Naive thymus-derived CD4-positive, alpha-beta T cell (primary cell): ENCODE results near the gene CBLB. TPM values are rescaled to one million over a fixed set of nuclear protein-coding genes. Genes with fewer than 3 reads are reported as not detected.

Source experiments
- ATAC-seq: fragments of 150-1000 bp; cut with Tn5 transposase; 2 replicates; pipeline ENCODE4 v1.10.0; 2021; ENCODE audit warnings: mild to moderate bottlenecking, moderate library complexity
- CTCF ChIA-PET: fragments of 350-600 bp; sonication (Branson Sonifier 250); formaldehyde crosslinking; loops from one replicate; lab custom pipeline; 2021; ENCODE audit warnings: antibody characterized with exemption; lab: Charles Lee
- POLR2A ChIA-PET: fragments of 350-600 bp; sonication (Branson Sonifier 250); formaldehyde crosslinking; loops from one replicate; lab custom pipeline; 2021; ENCODE audit warnings: antibody characterized with exemption, inconsistent platforms; lab: Charles Lee
- DNase-seq, 9 donors: peaks; one replicate each; pipeline versions ENCODE4 v3.0.0 to v3.0.0-alpha.2; 2020 to 2022; ENCODE audit warnings: mixed read lengths in 1 of 9
- H3K27ac ChIP-seq: one replicate; pipeline ENCODE4 v1.7.0; 2013; ENCODE audit warnings: mild to moderate bottlenecking, low read depth, low read length, moderate library complexity
- H3K27me3 ChIP-seq, 2 donors: one replicate each; pipeline ENCODE4 v1.7.0; 2013; ENCODE audit warnings: low read length in 2 of 2, mild to moderate bottlenecking in 2 of 2, moderate library complexity in 2 of 2; ENCODE audit not compliant: control insufficient read depth in 2 of 2, insufficient read depth in 2 of 2
- H3K36me3 ChIP-seq, 3 experiments: 1 replicate in 2 of 3; 2 replicates in 1 of 3; pipeline ENCODE4 v1.7.0; 2013; ENCODE audit warnings: low read length in 3 of 3, mild to moderate bottlenecking in 3 of 3, moderate library complexity in 1 of 3; ENCODE audit not compliant: insufficient read depth in 3 of 3, control insufficient read depth in 2 of 3
- H3K4me1 ChIP-seq, 2 donors: one replicate each; pipeline ENCODE4 v1.7.0; 2013; ENCODE audit warnings: low read length in 2 of 2, mild to moderate bottlenecking in 2 of 2, moderate library complexity in 1 of 2; ENCODE audit not compliant: control insufficient read depth in 2 of 2, insufficient read depth in 2 of 2
- H3K4me3 ChIP-seq: 2 replicates; pipeline ENCODE4 v1.7.0; 2013; ENCODE audit warnings: mild to moderate bottlenecking, low read length
- H3K9me3 ChIP-seq, 3 experiments: 1 replicate in 2 of 3; 2 replicates in 1 of 3; pipeline ENCODE4 v1.7.0; 2013; ENCODE audit warnings: low read length in 3 of 3; ENCODE audit not compliant: control insufficient read depth in 2 of 3
- H3K27ac Mint-ChIP-seq, 9 donors: one replicate each; pipeline ENCODE4 v1.8.0; 2020 to 2022; ENCODE audit warnings: mixed read lengths in 9 of 9, mild to moderate bottlenecking in 8 of 9, moderate library complexity in 5 of 9, inconsistent platforms in 2 of 9
- H3K27me3 Mint-ChIP-seq, 5 donors: one replicate each; pipeline ENCODE4 v1.8.0; 2021 to 2022; ENCODE audit warnings: mixed read lengths in 5 of 5, mild to moderate bottlenecking in 1 of 5
- H3K36me3 Mint-ChIP-seq, 5 donors: one replicate each; pipeline ENCODE4 v1.8.0; 2020 to 2022; ENCODE audit warnings: mixed read lengths in 5 of 5, mild to moderate bottlenecking in 3 of 5, inconsistent platforms in 1 of 5
- H3K4me1 Mint-ChIP-seq, 7 donors: one replicate each; pipeline ENCODE4 v1.8.0; 2020 to 2022; ENCODE audit warnings: mixed read lengths in 7 of 7, mild to moderate bottlenecking in 3 of 7, inconsistent platforms in 1 of 7
- H3K4me3 Mint-ChIP-seq, 10 donors: one replicate each; pipeline ENCODE4 v1.8.0; 2020 to 2022; ENCODE audit warnings: mild to moderate bottlenecking in 10 of 10, mixed read lengths in 10 of 10, moderate library complexity in 6 of 10, inconsistent platforms in 2 of 10
- H3K9me3 Mint-ChIP-seq, 11 donors: one replicate each; pipeline ENCODE4 v1.8.0; 2020 to 2022; ENCODE audit warnings: mixed read lengths in 11 of 11, mild to moderate bottlenecking in 4 of 11, inconsistent platforms in 1 of 11, moderate library complexity in 1 of 11
- intact Hi-C, 2 donors: fragments of 100-400 bp; cut with micrococcal nuclease; formaldehyde crosslinking; loops; one replicate each; pipeline ENCODE4 v1.15.1; 2023
- polyA plus RNA-seq, 2 donors: library from polyadenylated mRNA; unstranded; fragments of 300-500 nt; fragmentation: Illumina TruSeq; gene quantifications; one replicate each; pipeline ENCODE4 v1.2.3, GENCODE V29; 2021
- total RNA-seq, 6 experiments: library from RNA in 5 of 6; stranded (reverse) in 5 of 6; gene quantifications; 1 replicate in 5 of 6; 2 replicates in 1 of 6; pipeline ENCODE4 v1.2.3 and lab custom pipeline; 2021 to 2026

Gene CBLB
- total RNA-seq (100 to 1,000 TPM in 3 of 5 experiments, 10 to 100 TPM in 2; 82.8 to 135 (median 109) TPM), polyA plus RNA-seq (10 to 100 TPM; 22.4 to 30.4 TPM), total RNA-seq (lab: John Stamatoyannopoulos, UW) (77.1 reads per million, percentile 80 among the genes with 10 or more reads in this experiment)

GRCh38 chr3:105868742-105869530, at the start of gene CBLB:
CBLB (minus strand) TSS chr3:105869012; CDS start chr3:105867577, 1,435 bp downstream.
- DNase-seq (peak; percentile 72 to 89 (median 85)), ATAC-seq (peak; percentile 93)
- Mint-ChIP-seq H3K27me3 (no peaks in the 10 kb centered on the region), H3K27ac (peak within 1 kb of the TSS; percentile 89 to 98 (median 94)), H3K4me3 (peak within 1 kb of the TSS; percentile 89 to 100 (median 97)), H3K4me1 (peaks cover 23 to 58% (median 49%) of the 10 kb centered on the region in 7 donors), H3K36me3 (peaks cover 0 to 37% (median 9%) of the 10 kb centered on the region in 5 donors), H3K9me3 (no peaks in the 10 kb centered on the region)
- no peaks in the 10 kb centered on the region for H3K27me3 ChIP-seq
- intact Hi-C loops, result loop anchor here (1.0 to 5.0 kb wide), 18 partner anchors 8 to 1653 kb away; partner anchors contain the start of genes ALCAM (in 2 of the 2) and BBX (in 1 of the 2)
- peak within 1 kb of the TSS; percentile 86 for H3K4me3 ChIP-seq
- H3K4me1 ChIP-seq, result peaks cover 31 to 41% of the 10 kb centered on the region in 2 donors
- POLR2A ChIA-PET, result interaction anchor here (0.5 to 2.5 kb wide), 12 partner anchors 9 to 189 kb away, joined by 3 to 10 read pairs (median 3); no protein-coding TSS in a partner anchor
- H3K36me3 ChIP-seq, result peaks cover 0 to 15% (median 7%) of the 10 kb centered on the region in 3 experiments
- CTCF ChIA-PET, result interaction anchor here (1.5 kb wide), 1 partner anchor 338 kb away, joined by 5 read pairs; no protein-coding TSS in a partner anchor
- no peaks in the 10 kb centered on the region for H3K9me3 ChIP-seq
- peak within 1 kb of the TSS; percentile 91 for H3K27ac ChIP-seq

GRCh38 chr3:105916767-105917166, 48.0 kb upstream of the CBLB start:
- intact Hi-C loops, result no loop called here
- ChIA-PET POLR2A (no interaction called here), CTCF (no interaction called here)
- Histone ChIP-seq H3K4me3 (no peak overlapping the region), H3K9me3 (no peaks in the 10 kb centered on the region), H3K4me1 (peaks cover 0 to 4% of the 10 kb centered on the region in 2 donors), H3K36me3 (no peaks in the 10 kb centered on the region), H3K27ac (no peak overlapping the region), H3K27me3 (no peaks in the 10 kb centered on the region)
- DNase-seq, result no peak
- H3K36me3 Mint-ChIP-seq, result peaks cover 0 to 51% (median 15%) of the 10 kb centered on the region in 5 donors
- ATAC-seq, result no peak
- H3K4me1 Mint-ChIP-seq, result peaks cover 0 to 23% (median 12%) of the 10 kb centered on the region in 7 donors
- peaks cover 5 to 39% (median 21%) of the 10 kb centered on the region in 11 donors for H3K9me3 Mint-ChIP-seq
- no peaks in the 10 kb centered on the region for H3K27me3 Mint-ChIP-seq
- no peak overlapping the region for H3K27ac Mint-ChIP-seq
- no peak overlapping the region for H3K4me3 Mint-ChIP-seq

GRCh38 chr3:105915524-105915923, 46.7 kb upstream of the CBLB start:
- CTCF ChIA-PET, result no interaction called here
- Mint-ChIP-seq H3K9me3 (peaks cover 2 to 31% (median 16%) of the 10 kb centered on the region in 11 donors), H3K36me3 (peaks cover 0 to 39% (median 10%) of the 10 kb centered on the region in 5 donors), H3K4me1 (peaks cover 0 to 21% (median 12%) of the 10 kb centered on the region in 7 donors), H3K27ac (peak overlapping the region in 1 of 9 donors; percentile 44), H3K27me3 (no peaks in the 10 kb centered on the region), H3K4me3 (no peak overlapping the region)
- H3K27ac ChIP-seq, result no peak overlapping the region
- no peaks in the 10 kb centered on the region for H3K9me3 ChIP-seq
- H3K4me3 ChIP-seq, result no peak overlapping the region
- intact Hi-C loops, result no loop called here
- POLR2A ChIA-PET, result no interaction called here
- ATAC-seq (no peak), DNase-seq (no peak)
- no peaks in the 10 kb centered on the region for H3K36me3 ChIP-seq
- H3K4me1 ChIP-seq, result peaks cover 0 to 4% of the 10 kb centered on the region in 2 donors
- H3K27me3 ChIP-seq, result no peaks in the 10 kb centered on the region

GRCh38 chr3:105913616-105914015, 44.8 kb upstream of the CBLB start:
- intact Hi-C loops, result no loop called here
- Histone ChIP-seq H3K4me1 (no peaks in the 10 kb centered on the region), H3K36me3 (no peaks in the 10 kb centered on the region), H3K27ac (no peak overlapping the region), H3K27me3 (no peaks in the 10 kb centered on the region), H3K9me3 (no peaks in the 10 kb centered on the region), H3K4me3 (no peak overlapping the region)
- ChIA-PET POLR2A (no interaction called here), CTCF (no interaction called here)
- Mint-ChIP-seq H3K4me1 (peaks cover 0 to 5% (median 0%) of the 10 kb centered on the region in 7 donors), H3K27ac (no peak overlapping the region), H3K36me3 (peaks cover 0 to 27% (median 4%) of the 10 kb centered on the region in 5 donors), H3K4me3 (no peak overlapping the region), H3K27me3 (no peaks in the 10 kb centered on the region), H3K9me3 (peaks cover 0 to 21% (median 7%) of the 10 kb centered on the region in 11 donors)
- ATAC-seq (no peak), DNase-seq (no peak)

GRCh38 chr3:105912891-105913290, 44.1 kb upstream of the CBLB start:
- H3K9me3 Mint-ChIP-seq, result peaks cover 0 to 18% (median 6%) of the 10 kb centered on the region in 11 donors
- ATAC-seq (no peak), DNase-seq (no peak)
- no peaks in the 10 kb centered on the region for H3K36me3 ChIP-seq
- POLR2A ChIA-PET, result no interaction called here
- H3K9me3 ChIP-seq, result no peaks in the 10 kb centered on the region
- peaks cover 0 to 23% (median 4%) of the 10 kb centered on the region in 5 donors for H3K36me3 Mint-ChIP-seq
- peaks cover 0 to 7% (median 3%) of the 10 kb centered on the region in 7 donors for H3K4me1 Mint-ChIP-seq
- no peak overlapping the region for H3K27ac ChIP-seq
- intact Hi-C loops, result no loop called here
- H3K27me3 ChIP-seq, result no peaks in the 10 kb centered on the region
- H3K4me3 Mint-ChIP-seq, result no peak overlapping the region
- no peaks in the 10 kb centered on the region for H3K4me1 ChIP-seq
- no peak overlapping the region for H3K4me3 ChIP-seq
- no peak overlapping the region for H3K27ac Mint-ChIP-seq
- H3K27me3 Mint-ChIP-seq, result no peaks in the 10 kb centered on the region
- CTCF ChIA-PET, result no interaction called here

- no peak overlapping the region for H3K27ac Mint-ChIP-seq
- intact Hi-C loops, result no loop called here
- no peak overlapping the region for H3K27ac ChIP-seq
- peaks cover 0 to 5% of the 10 kb centered on the region in 2 donors for H3K4me1 ChIP-seq
- H3K36me3 ChIP-seq, result no peaks in the 10 kb centered on the region
- H3K4me1 Mint-ChIP-seq, result peaks cover 3 to 19% (median 13%) of the 10 kb centered on the region in 7 donors
- H3K9me3 ChIP-seq, result no peaks in the 10 kb centered on the region
- H3K9me3 Mint-ChIP-seq, result peaks cover 0 to 15% (median 5%) of the 10 kb centered on the region in 11 donors
- H3K4me3 Mint-ChIP-seq, result no peak overlapping the region
- H3K36me3 Mint-ChIP-seq, result peaks cover 0 to 20% (median 4%) of the 10 kb centered on the region in 5 donors
- POLR2A ChIA-PET, result no interaction called here
- ATAC-seq, result no peak
- DNase-seq, result no peak
- H3K4me3 ChIP-seq, result no peak overlapping the region
- no peaks in the 10 kb centered on the region for H3K27me3 ChIP-seq
- CTCF ChIA-PET, result no interaction called here
- H3K27me3 Mint-ChIP-seq, result no peaks in the 10 kb centered on the region
Measured at GRCh38 chr3:105911496-105911895, 42.7 kb upstream of the CBLB start.
